Stimulated activated CD4-positive, alpha-beta T cell treated with anti-CD3 and anti-CD28 coated beads, TNF-alpha, amount 100 ng/mL, for 1 hour (primary cell): ENCODE results near the gene SMARCA1.

Experiments used
- DNase-seq, 3 donors: peaks; one replicate each; pipeline ENCODE4 v3.0.0-alpha.2; 2020; ENCODE audit warnings: low read depth in 3 of 3, low spot score in 1 of 3

SMARCA1 gene

GRCh38 chrX:129529685-129530281 is 6.5 kb upstream of the SMARCA1 start:
- no peak for DNase-seq

DNA sequence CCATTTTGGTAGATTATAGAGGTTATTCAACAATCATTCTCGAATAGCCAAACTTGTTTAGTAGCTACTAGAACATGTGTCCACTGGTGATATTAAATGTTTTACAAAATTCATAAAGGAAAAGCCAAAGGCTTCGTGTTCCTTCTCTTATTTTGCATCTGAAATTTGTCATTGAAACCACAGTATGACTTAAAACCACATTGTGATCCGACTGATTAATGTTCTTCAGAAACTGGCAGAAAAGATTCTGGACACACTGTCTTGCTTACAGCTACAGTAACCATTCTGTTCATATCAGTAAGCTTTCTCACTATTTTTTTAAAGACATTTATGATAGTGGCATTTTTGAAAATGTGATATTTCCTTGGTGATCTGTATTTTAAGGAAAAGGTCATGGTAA is 2.6 kb upstream of the SMARCA1 start:
- DNase-seq: no peak

- DNase-seq: no peak
These were observed 1.9 kb upstream of the SMARCA1 start for GRCh38 chrX:129525162-129525561.

DNA sequence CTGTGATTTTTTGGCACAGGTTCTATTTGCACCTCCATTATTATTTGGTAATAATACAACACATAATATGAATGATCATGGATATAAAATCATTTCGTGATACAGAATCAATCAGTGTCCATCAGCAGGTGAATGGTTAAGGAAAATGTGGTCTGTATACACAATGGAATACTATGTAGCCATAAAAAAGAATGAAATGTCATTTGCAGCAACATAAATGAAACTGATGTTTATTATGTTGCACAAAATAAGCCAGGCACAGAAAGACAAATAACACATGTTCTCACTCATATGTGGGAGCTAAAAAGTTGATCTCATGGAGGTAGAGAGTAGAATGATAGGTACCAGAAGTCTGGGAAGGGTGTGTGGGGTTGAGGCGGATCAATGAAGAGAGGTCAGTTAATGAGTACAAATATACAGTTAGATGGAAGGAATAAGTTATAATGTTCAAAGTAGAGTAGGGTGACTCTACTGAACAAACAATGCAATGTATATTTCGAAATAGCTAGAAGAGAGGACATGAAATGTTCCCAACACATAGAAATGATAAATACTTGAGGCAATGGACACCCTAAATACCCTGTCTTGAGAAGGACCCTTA is 1.1 kb upstream of the SMARCA1 start:
- DNase-seq: no peak

DNA sequence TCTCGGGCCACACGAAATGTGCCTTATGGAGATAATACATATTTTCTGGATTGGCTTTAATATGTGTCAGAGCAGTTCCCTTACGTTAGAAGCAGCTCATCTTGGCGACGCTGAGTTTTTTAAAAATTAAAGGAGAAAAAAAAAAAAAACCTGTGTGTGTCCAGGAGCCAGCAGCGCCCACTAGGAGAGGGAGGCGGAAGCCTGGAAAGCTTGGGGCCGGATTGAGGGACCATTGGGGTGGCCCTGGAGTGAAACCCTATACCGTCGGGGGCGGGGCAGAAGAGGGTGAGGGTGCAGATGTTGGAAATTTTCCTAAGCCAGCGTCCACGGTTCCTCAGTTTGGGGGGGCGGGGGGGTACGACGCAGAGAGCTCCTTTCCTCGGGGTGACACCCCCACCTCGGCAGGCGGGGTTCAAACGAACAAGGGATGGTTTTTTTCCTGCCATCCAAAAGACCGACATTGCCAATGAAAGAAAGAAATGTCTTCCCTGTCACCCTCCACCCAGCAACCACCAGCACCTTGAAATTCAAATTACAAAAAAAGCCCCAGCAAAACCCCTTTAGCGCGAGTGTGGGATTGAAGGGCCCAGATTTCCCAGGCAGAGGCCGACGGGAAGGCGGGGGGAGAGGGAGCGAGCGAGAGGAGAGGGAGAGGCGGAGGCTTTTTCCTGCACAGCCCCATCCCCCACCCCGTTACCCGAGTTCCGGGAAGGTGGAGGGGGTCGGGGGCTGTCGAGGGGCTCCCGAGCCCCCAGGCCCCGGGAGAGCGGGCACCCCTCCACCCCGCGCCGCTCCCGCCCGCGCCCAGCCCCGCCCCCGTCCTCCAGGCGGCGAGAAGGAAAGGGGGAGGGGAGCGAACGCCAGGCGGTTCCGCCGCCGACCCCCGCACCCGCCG is 859 bp downstream of the SMARCA1 start:
- no peak for DNase-seq

GRCh38 chrX:129520151-129520550 is 3.1 kb downstream of the SMARCA1 start:
- no peak for DNase-seq

GRCh38 chrX:129516402-129516801 is 6.9 kb downstream of the SMARCA1 start:
- no peak for DNase-seq

DNA sequence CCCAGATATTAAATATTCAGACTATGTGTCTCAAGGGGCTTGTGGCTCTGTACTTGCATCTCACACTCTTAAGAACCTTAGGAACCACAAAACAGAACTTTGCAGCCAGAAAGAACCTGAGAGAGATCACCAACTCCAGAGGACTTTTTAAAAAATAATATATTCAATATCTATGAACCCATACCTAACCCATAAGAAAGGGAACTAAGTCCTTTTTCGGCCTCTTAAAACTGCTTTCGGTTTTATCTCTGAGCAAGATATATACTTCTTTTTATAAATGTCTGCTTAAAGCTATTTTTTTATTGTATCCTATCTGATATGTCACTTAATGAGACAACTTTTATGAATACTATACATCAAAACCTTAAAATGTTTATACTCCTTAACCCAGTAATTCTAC is 10.9 kb downstream of the SMARCA1 start:
- DNase-seq: no peak

- DNase-seq: no peak
These were observed 11.6 kb downstream of the SMARCA1 start for GRCh38 chrX:129511689-129512088.

DNA sequence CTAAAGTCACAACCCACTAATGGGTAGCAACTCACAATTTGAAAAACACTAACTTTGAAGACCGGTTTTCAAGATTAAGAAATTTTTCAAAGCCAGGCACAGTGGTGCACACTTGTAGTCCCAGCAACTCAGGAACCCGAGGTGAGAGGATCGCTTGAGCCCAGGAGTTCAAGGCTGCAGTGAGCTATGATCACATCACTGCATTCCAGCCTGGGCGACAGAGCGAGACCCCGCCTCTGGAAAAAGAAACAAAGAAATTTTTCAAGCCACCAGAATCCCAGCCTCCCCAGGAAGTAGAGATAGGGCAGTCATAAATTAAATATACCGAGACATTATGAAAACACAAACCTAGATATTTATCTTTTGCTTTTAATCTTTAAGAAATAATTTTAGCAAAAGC is 13.0 kb downstream of the SMARCA1 start:
- DNase-seq: no peak

DNA sequence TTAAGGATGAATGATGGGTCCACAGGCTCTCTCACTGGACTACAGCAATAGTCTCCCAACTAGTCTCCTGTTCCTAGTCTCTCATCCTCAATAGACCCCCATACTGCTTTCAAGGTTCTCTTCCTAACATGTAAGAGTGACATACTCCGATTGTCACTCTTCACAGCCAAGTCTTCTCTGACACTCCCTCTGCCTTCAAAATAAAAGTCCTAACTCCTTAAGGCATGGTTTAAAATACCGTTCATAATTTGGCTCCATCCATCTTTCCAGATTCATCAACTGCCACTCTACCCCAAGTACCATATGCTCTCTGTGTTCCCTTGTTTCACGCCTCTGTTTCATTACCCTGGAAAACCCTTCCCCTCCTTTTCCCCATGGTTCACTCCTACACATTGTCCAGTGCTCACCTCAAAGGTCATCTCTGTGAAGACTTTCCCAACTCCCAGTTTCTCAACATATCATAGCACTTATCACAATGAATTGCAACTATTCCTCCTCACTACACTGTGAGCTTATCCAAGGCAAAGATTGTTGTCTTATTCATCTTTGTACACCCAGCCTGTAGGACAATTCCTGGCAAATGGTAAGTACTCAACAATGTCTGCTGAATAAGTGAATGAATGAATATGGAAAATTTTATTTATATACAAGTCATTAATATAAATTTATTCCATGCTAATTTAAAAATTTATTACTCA is 26.0 kb downstream of the SMARCA1 start:
- no peak for DNase-seq

DNA sequence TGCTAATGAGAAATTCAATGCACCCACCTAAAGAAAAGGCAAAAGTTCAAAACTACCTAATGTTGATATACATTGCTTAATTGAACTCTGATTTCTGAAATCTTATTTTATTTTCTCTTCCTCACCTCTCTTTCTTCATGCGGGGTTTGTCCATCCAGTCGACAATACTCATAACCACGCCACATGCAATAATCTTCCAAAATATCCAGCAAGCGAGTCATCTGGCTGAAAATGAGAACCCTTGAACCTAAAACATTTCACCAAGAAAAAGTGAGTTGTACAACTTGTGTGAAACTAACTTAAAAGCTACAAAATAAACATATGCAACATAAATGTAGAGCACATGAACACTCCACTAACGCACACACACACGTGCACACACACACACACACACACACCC is 26.7 kb downstream of the SMARCA1 start:
- no peak for DNase-seq

GRCh38 chrX:129495900-129496299 is 27.4 kb downstream of the SMARCA1 start:
- DNase-seq: no peak

- no peak for DNase-seq
These were observed 28.4 kb downstream of the SMARCA1 start for GRCh38 chrX:129494887-129495286.

DNA sequence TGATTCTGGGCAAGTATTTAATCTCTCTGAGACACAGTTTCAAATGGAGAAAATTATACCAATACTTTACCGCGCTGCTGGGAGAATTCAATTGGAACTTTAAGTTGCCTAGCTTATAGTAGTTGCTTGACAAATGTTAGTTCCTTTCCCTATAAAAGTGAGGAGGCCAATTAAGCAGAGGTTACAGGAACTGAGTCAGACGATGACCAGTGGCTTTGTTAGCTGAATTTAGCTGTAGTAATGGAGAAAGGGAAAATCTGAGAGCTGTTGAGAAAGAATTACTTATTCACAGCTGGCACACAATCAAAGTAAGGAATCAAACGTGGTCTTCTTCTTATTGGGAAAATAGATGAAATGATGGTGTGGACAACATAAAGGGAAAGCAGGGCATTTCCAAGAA is 29.6 kb downstream of the SMARCA1 start:
- no peak for DNase-seq

DNA sequence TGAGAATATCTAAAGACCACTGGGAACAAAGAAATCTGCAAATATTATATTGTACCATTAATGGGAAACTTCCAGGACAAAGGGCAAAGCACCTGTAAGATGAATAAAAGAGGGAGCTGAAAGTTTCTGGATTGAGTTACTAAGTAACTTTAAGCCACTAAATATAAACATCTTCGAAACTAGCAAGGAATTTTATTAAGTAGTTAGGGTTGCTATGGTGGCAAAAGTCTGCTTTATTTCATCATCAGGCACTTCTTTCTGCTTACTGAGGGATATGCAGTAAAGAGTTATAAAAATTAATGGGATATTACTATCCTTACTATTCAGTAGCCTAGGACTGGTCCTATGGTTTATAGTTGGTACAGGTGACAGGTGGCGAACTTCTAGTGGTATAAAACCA is 33.0 kb downstream of the SMARCA1 start:
- no peak for DNase-seq

DNA sequence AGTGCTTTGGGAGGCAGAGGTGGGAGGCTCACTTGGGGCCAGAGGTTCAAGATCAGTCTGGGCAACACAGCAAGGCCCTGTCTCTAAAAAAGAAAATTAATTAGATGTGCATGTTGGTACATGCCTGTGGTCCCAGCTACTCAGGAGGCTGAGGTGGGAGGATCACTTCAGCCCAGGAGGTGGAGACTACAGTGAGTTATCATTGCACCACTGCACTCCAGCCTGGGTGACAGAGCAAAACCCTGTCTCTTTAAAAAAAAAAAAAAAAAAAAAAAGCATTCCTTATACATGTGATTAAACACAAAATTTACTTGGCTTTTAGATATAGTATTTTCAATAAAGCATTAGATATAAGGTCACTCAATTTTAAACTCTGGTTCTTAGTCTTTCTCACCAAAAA is 34.9 kb downstream of the SMARCA1 start:
- no peak for DNase-seq

- no peak for DNase-seq
These were observed 42.4 kb downstream of the SMARCA1 start for GRCh38 chrX:129480889-129481288.

DNA sequence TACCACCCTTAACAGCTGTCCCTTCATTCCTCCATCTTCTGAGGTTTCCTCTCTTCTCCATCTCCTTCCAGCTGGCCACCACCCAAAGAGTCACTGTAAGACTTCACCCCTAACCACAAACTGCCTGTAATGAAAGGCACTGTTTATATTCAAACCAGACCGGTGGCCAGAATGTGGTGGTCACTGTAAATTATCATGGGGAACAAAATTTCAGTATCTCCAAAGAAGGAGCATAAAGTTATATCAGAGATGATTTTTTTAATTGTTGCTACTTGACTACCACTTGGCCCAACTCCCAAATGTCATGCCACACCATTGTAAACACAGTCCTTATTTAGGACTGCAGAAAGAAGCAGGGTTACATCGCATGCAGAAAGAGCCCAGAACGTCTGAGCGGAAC is 44.8 kb downstream of the SMARCA1 start:
- no peak for DNase-seq

DNA sequence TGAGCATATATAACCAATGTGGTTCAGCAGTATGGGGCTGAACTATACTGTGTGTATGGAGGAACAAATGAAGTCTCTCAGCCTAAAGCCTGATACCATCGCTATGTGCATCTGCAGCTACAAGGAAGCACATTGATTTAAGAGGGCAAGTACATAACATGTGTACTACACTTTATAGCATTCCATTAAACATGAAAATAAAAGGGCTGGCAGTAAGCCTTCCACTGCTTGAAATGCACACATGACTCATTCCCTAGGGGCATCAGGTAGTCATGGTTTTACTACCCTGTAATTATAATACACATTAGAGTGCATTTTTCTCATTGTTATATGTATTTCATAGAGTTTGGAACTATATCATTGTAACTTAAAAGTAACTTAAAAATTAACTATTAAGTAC is 51.2 kb downstream of the SMARCA1 start:
- DNase-seq: no peak

DNA sequence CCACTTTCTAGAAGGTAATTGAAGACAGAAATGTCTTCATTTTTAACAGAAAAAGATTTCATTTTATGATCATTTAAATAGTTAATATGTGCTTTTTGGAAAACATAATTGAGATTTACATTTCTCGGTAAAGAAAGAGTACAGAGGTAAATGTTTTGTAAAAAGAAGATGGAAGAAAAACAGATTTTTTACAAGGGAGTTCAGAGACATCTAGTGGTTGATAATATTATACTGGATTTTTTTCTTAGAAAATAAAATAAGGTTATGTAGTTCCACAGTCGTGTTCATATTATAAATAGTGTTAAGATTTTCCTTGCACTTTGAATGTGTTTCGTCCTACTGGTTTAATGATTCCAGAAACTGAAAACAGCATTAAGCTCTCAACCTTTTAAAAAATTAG is 60.6 kb downstream of the SMARCA1 start:
- DNase-seq: no peak
